GM19452 (cell line): ENCODE results near the gene DGKG.

Experiments
- ATAC-seq: cut with Tn5 transposase; IDR thresholded peaks from one replicate; pipeline ENCODE4 v1.9.1; 2021; ENCODE audit not compliant: unreplicated experiment

Gene DGKG

DNA sequence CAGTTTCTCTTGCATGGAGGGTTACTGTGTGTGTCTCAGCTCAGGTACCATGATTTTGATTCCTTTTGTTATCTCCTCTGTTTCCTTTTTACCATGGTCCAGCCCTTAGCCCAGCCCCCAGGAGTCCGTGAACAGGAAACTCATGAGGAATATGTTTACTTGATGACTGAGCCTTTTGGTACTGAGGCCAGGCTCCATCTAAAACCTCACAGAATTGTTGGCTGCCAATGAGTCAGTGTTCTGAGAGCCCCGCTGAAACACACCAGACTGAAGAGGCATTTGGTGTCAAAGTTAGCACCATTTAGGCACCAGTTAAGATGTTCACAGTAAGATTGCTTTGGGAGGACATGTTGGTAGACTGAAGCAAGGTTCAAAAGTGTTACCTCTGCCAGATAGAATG, 80.9 kb downstream of the DGKG start:
- no peak for ATAC-seq

DNA sequence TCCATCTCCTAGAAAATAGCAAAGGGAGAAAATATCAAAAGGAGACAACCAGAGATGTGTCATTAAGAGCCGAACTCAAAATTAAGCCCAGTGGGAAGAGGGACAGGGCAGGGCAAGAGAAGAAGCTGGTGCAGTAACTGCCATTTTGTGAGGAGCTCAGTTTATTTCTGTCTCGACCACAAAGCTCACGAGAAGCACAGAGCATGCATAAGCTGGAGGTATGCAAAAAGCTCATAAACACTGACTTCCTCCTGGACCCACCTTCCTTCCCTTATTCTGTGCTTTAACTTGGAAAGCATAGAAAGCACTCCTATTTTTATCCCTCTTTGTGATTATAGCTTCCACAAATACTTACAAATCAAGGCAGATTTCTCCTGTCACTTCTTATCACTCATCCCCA, 81.3 kb downstream of the DGKG start:
- no peak for ATAC-seq

DNA sequence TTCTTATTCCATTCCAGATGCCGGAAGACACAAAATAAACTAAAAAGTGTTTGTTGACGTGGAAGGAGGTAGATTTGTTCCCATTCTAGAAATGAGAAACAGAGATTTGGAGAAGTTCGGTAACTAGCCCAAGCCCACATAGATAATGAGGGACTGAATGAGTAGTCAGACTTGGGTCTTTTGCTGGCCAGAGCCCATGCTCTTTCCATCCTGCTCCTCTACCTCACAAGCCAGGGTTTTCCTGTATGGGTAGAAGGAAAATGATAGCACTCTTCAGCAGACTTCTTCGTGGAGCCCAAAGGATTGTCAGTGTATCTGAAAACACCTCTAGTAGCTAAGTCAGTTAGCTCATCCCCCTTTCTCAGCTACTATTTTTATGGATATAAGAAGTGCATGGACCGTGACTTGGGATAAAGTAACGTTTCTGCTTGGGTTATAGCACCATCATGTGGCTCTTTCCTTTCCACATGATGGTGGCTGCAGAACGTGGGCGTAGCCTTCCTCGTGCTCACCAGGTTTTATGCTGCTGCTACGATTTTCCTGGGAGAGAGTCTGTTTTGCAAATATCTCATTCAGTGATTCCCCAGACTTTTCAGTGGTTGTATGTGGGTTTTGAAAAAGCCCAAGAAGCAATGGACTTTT, 84.6 kb downstream of the DGKG start:
- ATAC-seq, result no peak

DNA sequence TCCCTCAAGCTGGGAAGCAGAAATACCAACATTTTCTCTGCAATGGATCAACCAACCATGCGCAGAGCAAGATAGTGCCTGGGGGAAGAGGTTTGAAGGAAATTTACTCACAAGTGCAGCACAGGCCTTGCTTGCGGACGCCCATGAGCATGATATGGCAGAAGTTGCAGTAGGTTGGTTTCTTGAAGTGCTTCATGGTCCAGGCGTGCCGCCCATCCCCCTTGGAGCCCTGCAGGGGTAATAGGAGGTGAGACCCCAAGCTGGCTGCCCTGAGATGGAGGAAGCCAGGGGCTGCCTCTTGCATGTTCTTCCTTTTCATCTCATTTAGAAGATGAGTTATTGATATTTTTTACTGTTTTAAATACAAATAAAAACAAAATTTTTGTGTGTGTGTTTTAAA, 86.6 kb downstream of the DGKG start:
- no peak for ATAC-seq

DNA sequence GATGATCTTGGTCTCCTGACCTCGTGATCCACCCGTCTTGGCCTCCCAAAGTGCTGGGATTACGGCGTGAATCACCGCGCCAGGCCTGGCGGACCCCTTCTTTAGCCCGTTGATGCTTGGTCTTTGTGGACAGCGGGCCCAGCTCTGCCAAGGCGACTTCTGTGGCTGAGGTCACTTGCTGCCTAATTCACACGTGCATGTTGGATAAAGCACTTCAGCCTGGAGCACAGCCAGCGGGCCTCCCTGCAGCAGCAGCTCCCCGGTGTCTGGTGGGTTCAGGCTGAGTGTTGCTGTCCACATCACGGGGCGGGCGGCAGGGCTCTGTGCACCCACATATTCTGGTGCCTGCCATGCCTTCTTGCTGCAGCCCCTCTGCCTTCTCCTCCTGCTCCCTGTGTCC, 88.4 kb downstream of the DGKG start:
- no peak for ATAC-seq

DNA sequence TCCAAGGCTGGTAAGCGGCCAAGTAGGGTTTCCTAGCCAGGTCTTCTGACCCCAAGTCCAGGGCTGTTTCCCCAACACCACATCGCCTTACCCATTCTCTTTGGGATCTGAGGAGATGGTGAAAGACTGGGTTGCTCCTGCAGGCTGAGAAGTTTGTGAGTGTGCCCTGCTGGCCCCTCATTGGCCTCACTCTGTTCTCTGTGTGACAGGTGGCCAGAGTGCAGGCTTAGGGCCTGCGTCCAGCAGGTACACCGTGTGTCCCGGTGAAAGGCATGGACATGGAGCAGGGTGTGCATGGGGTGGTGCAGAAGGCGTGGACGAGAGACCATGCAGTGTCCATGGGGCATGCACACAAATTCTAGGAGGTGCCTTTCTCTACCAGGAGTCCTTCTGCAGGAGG, 91.3 kb downstream of the DGKG start:
- no peak for ATAC-seq

DNA sequence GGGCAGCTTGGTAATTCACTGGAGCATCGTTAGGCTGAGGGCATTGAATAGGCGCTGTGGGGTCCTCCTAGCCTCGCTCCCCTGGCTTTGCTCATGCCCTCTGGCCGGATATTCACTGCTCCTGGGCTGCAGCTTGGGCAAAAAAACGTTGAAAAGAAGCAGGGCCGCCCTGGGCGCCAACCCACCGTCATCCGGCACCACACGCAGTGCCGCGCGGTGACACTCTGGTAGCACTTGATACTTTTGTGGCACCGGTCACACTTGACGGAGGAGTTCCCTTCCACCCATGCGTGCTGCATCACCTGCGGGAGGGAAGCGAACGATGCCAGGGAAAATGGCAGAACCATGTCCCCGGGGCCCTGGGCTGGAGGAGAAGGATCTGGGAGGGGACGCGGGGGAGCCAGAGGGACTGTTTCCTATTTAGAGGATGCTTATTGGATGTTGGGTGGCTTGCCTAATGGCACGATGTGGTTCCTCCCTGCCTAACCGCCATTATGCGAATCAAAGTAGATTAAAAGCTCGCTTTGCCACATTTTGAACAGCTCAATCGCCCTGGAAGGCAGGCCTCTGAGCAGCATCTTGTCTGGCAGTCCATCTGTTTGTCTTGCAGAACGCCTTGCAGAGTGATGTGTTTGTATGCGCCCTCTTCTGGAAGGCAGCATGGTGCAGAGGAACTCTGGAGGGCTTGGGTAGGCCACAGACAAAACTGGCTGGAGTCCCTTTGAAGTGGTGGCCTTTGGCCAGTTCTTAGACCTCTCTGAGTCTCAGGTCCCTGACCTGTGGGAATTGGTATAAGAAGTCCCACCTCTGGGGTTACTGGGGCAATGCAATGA, 93.2 kb downstream of the DGKG start:
- no peak for ATAC-seq

DNA sequence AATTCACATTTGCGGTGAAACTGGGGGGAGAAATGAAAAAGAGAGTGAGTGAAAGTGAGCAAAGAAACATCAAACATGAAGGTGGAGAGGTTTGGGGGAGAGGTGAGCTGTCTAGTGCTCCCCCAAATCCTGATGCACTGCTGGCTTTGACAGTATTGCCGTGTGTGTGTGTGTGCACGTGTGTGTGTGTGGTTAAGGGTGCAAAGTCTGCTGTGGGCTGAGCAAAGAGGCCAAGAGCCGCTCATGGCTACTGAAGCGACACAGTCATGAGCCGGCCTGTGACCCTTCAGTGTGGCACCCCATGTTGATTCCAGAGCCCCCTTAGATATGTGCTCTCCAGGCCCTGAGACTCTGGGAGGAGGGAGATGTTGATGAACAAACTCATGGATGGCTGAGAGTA, 94.3 kb downstream of the DGKG start:
- no peak for ATAC-seq

DNA sequence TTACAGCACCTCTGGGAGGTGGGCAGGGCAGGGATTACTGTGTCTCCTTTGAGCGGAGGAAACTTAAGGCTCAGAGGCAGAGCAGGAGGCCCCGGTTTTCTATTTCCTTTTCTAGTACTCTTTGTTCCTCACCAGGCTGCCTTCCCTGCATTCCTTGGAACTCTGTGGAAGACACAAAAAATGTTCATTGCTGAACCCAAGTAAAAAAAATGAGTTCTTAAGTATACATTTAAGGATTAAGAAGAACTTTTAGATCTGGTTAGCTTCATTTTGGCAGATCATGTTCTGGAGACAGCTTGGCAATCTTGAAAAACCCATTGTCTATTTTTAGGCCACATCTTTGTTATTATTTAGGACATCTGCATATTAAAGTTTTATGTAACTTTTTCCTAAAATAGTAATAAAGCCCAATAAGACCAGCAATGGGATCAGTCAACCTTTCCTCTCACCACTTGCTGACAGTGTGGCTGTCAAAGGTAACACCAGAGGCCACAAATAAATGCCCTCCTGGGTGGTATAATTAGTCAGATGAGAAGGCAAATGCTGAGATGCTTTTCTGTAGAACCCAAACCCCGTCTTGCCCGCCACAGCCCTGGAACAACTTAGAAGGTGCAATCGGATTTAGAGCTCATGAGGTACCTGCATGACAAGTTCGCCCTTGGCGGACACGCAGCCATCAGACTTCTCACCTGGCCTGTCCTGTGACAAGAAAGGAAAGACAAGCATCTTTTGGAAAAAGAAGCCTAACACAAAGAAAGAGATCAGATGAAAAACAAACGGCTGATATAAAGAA, 97.2 kb downstream of the DGKG start:
- no peak for ATAC-seq

DNA sequence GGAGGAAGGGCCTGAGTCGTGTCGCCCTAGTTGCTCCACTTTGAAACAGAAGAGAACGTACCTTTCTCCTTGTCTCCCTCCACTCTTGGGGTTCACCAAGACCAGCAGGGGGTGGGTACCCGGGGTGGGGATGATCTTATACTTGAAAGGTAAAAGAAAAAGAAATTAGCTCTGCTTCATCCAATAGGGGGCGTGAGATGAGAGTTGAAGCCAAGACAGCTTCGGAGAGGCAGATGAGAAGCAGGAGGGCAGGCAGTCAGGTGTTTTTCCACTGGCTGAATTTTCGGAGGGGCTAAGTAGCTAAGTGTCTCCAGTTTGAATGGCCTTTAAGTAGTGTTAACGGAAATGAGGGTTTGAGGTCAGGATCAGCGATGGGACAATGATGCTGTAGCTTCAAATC, 100.4 kb downstream of the DGKG start:
- no peak for ATAC-seq

DNA sequence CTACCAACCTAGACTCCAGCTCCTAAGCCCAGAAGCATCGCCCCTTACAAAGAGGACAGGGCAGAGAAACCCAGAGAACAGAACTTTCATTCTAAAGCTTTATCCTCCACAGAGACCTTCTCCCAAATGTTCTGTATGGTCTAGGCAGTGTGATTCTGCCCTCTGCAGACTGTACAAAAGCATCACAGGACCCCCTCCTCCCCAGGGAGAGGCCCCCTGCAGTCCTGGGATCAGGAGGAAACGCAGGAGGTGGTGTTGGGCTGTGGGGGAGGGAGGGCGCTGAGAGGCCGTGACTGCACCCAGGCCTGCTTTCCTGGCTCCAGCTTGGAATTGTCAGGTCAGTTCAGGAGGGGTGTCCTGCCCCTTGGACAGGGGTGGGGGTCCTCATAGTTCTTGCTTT, 101.3 kb downstream of the DGKG start:
- no peak for ATAC-seq

DNA sequence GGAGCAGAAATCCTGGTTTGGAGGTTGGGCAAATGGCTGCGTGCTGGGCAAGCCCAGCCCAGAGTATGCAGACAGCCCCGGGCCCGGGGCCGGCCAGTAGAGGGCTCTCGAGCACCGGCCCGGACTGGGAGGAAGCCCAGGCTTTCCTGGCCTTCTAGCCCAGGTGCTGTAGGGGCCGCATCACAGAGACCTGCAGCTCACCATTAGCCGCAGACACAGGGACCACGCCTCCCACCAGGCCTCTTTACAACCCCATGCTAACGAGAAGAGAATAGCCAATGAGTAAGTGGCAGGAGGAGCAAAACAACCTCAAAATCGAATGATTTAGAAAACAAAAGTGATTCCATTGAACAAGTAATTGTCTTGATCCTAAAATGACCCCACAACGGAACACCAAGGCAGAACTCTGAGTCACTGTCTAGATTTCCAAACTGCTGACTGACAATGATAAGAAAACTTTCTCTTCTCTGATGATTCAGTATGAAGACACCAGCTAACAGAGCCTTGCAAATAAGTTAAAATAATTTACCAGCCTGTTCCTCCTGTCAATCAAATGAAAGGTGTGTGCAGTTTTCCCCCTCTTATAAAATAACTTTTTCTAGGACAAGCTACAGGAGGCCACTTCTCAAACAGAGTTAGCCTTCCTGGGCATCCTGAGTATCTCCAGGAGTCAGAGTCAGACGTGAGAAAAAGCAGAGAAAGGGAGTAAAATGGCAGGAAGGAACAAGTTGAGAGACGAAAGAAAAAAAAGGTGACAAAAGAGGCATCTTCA, 102.2 kb downstream of the DGKG start:
- ATAC-seq, result peak; percentile 61

DNA sequence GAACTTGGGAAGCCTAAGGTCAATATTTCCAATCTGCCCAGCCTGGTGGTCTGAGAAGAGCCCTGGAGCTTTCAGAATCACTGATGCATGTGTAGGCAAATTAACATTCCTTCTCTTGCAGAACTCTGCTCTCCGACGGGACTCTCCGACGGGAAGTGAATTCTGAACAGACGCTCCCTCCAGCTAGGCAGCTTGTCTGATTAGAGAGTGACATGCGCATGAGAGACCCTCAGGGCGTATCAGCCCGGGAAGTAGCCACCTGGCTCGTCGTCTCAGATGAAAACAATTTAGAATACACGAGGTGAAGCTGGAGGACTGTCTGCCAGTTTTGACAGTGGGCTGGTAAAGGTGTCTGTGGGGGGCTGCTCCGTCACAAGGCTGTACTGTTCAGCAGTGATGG, 103.1 kb downstream of the DGKG start:
- no peak for ATAC-seq

DNA sequence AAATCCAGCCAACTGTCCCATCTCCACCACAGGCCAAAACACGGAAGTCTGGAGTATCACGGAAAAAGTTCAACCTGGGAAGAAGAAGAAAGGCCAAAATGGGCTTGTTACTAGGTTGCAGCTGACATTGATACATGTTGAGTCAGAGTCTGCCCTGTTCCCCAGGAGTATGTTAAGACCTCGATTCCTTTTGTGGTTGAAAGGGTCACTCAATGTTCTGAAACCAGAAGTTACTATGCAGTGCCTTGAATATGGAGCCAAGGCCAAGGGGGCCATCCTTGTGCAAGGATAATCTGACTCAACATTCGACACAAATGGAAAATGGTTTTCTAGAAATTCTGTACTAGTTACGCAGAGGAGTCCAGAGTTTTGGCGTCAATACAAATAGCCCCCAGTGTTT, 104.2 kb downstream of the DGKG start:
- no peak for ATAC-seq

DNA sequence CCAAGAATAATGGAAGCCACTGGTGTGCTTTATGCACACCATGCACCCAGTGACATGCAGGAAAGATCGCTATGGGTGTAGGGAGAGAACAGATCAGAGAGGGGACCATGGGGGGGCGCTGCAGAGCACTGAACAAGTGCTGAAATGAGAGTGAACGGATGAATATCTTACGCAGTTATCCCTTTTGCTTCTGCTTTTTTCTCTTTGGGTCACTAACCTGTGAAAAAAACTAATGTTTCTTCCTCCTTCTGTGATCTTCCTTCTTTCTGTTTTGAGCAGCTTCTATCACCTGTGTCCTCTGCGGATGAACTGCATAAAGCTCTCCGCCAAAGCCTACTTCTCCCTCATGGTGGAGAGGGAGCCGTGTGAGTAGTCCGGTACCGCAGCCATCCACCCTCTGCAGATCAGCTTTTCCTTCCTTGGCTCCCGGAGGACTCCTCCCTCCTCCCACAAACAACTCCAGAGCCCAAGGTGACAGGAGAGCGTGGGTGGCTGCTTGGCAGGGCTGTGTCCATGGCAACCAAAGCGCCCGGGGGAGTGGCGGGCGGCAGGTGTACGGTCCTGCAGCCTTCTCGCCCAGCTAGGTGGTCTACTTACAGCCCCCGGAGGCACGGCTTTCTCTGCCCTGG, 106.2 kb downstream of the DGKG start:
- ATAC-seq, result no peak

DNA sequence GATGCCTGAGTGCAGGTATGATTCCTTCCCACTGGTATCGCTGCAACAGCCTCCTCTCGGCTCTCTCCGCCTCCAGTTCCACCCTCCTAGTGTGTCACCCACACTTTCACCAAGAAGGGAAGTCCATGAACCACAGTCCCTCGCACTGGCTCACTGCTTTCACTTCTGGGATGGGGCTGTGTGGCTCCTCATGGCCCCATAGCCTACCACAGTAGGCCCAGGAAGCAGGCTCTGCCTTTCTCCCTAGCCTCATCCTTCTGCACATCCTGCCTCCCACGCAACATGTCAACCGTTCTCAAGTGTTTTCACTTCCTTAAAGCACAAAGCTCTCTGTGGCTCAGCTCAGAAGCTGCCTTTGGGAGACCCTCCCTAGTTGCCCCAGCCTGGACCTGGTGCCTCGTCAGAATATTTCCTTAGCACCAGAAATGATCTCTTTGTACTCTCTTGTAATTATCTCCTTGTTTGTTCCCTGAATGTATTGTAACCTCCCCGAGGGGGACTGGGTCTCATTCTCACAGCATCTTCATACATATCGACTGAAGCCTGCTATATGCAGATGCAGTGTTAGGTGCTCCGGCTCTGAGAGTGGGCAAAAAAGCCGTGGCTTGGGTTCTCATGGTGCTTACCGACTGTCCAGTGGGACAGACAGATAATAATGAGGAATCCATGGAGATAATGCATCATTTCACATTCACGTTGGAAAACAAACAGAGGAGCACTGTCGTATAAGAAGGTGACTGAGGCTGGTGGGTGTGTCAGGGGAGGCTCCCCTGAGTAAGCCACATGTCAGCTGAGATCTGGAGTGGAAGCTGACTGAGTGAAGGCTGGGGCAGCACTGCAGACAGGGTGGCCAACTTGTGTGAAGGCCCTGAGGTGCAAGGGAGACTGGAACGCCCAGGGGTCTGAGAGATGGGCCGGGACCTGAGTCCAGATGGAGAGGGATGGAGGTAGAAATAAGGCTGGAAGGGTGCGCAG, 107.1 kb downstream of the DGKG start:
- ATAC-seq, result peak; percentile 68

DNA sequence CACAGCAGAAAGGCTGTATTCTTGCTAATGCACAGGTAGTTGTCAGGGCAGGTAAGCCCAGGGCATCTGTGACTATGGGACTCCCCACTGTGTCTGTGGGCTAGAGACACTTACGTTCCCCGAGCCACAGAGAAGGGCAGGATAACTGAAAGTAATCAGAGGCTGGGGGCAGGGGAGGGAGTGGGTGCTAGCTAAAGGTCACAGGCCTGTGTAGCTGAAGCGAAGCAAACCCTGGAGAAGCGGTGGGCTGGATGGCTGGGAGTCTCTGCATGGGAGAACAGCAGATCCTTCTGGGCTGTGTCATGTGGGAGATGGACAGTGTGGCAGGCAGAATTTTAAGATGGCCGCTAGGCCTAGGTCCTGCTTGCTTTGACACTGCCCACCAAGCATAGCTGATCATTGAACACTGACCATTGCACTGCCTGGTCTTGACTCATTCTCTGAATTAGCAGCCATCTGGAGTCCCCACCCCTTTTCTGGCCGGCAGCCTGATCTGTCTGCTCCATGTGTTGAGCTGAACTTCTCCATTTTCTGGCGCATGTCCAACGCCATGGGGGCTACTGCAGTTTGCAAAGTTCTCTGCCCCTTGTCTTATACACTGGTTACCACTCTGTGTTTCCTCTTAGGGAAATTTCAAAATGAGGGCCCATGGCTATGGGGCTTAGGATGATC, 110.0 kb downstream of the DGKG start:
- ATAC-seq, result no peak

DNA sequence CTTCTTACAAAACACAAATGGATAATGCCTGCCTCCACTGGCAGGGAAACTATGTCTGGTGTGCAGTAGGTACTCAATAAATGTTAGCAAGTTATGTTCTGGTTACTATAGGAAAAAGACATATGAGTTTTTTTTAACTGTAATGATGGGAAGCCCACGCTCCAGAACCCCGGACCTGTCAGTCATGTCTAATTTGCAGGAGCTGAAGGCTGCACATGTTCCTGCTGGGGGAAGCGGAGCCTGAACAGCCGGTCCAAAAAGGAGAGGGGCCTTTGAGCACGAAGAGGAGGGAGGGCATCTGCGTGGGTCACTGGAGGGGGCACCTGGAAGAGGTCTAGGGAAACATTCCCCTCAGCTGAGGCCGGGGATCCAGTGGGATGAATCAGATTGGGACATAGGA, 113.2 kb downstream of the DGKG start:
- ATAC-seq, result no peak
